T-cell (primary cell): ENCODE results near the gene ANKRD12. TPM values are rescaled to one million over a fixed set of nuclear protein-coding genes. Genes with fewer than 3 reads are reported as not detected.

Experiments used
- ATAC-seq, 4 experiments: fragments of 200-7000 bp in 3 of 4; fragments of 150-1000 bp in 1 of 4; cut with Tn5 transposase; replicated peaks in 1 of 4; 1 replicate in 3 of 4; 2 replicates in 1 of 4; pipeline ENCODE4 v1.10.0; 2021; ENCODE audit warnings: moderate library complexity in 3 of 4, mild to moderate bottlenecking in 2 of 4, moderate number of reproducible peaks in 1 of 4
- CTCF ChIA-PET, 2 donors: fragments of 300-600 bp; sonication (Branson Sonifier 250); formaldehyde crosslinking; loops; one replicate each; lab custom pipeline; 2022; ENCODE audit warnings: antibody characterized with exemption in 2 of 2; lab: Charles Lee
- POLR2A ChIA-PET, 2 donors: fragments of 300-600 bp; sonication (Branson Sonifier 250); formaldehyde crosslinking; loops; one replicate each; lab custom pipeline; 2022; ENCODE audit warnings: antibody characterized with exemption in 2 of 2; lab: Charles Lee
- DNase-seq, 35 experiments: peaks; one replicate each; pipeline versions ENCODE4 v3.0.0 to v3.0.0-alpha.2; 2013 to 2023
- H3K27ac ChIP-seq: one replicate; pipeline ENCODE4 v1.5.1; 2013; ENCODE audit warnings: low read length
- H3K27me3 ChIP-seq, 2 experiments: replicated peaks in 1 of 2; 1 replicate in 1 of 2; 2 replicates in 1 of 2; pipeline versions ENCODE4 v1.6.1 to v1.7.0; 2013; ENCODE audit warnings: low read length in 1 of 2, mixed read lengths in 1 of 2; ENCODE audit not compliant: control insufficient read depth in 2 of 2, insufficient read depth in 2 of 2; ENCODE audit errors: extremely low read depth in 1 of 2
- H3K36me3 ChIP-seq, 2 donors: 1 replicate in 1 of 2; 2 replicates in 1 of 2; pipeline versions ENCODE4 v1.6.1 to v1.7.0; 2013; ENCODE audit warnings: low read length in 1 of 2; ENCODE audit not compliant: control insufficient read depth in 2 of 2, insufficient read depth in 1 of 2; ENCODE audit errors: extremely low read depth in 1 of 2
- H3K4me1 ChIP-seq, 2 experiments: 1 replicate in 1 of 2; 2 replicates in 1 of 2; pipeline versions ENCODE4 v1.6.1 to v1.7.0; 2013; ENCODE audit warnings: low read length in 2 of 2, mixed read lengths in 1 of 2; ENCODE audit not compliant: insufficient read depth in 2 of 2, control insufficient read depth in 1 of 2; ENCODE audit errors: extremely low read depth in 1 of 2
- H3K4me3 ChIP-seq, 2 donors: 1 replicate in 1 of 2; 2 replicates in 1 of 2; pipeline versions ENCODE4 v1.5.1 to v1.7.0; 2013; ENCODE audit warnings: mild to moderate bottlenecking in 2 of 2, low read length in 1 of 2, moderate library complexity in 1 of 2; ENCODE audit not compliant: control insufficient read depth in 1 of 2; ENCODE audit errors: extremely low read depth in 1 of 2
- H3K9me3 ChIP-seq: 2 replicates; pipeline ENCODE4 v1.7.0; 2013
- H3K27ac Mint-ChIP-seq, 2 donors: one replicate each; pipeline ENCODE4 v1.8.0; 2020 to 2021; ENCODE audit warnings: mild to moderate bottlenecking in 2 of 2, mixed read lengths in 2 of 2
- H3K27me3 Mint-ChIP-seq, 2 donors: one replicate each; pipeline ENCODE4 v1.8.0; 2021 to 2022; ENCODE audit warnings: mixed read lengths in 2 of 2
- H3K36me3 Mint-ChIP-seq: one replicate; pipeline ENCODE4 v1.8.0; 2021; ENCODE audit warnings: mixed read lengths
- H3K4me1 Mint-ChIP-seq, 3 donors: one replicate each; pipeline ENCODE4 v1.8.0; 2020 to 2022; ENCODE audit warnings: mixed read lengths in 3 of 3, mild to moderate bottlenecking in 1 of 3
- H3K4me3 Mint-ChIP-seq, 3 donors: one replicate each; pipeline ENCODE4 v1.8.0; 2020 to 2022; ENCODE audit warnings: mild to moderate bottlenecking in 3 of 3, mixed read lengths in 3 of 3, moderate library complexity in 3 of 3
- H3K9me3 Mint-ChIP-seq, 3 donors: one replicate each; pipeline ENCODE4 v1.8.0; 2020 to 2022; ENCODE audit warnings: mixed read lengths in 3 of 3
- WGBS: methylation state at CpG from one replicate; pipeline ENCODE4 v1.1.5; 2013; ENCODE audit warnings: missing lambda C conversion rate; ENCODE audit not compliant: insufficient coverage; 5-methylcytosine and 5-hydroxymethylcytosine counted together
- total RNA-seq, 35 experiments: library from RNA in 6 of 35; stranded (reverse) in 6 of 35; fragments of 120-200 nt in 1 of 35; gene quantifications; one replicate each; pipeline versions ENCODE4 v1.2.1 to v1.2.4 and lab custom pipeline; 2013 to 2026

The ANKRD12 gene
- total RNA-seq, 5 donors from 2014 or later (not counting 1 experiment from before 2014, with no cell fraction given), result 183 to 211 (median 199) TPM

GRCh38 chr18:9226463-9226862, 89.9 kb downstream of the ANKRD12 start:
- DNase-seq, result no peak
- H3K4me3 Mint-ChIP-seq, result no peak overlapping the region
- Histone ChIP-seq H3K4me1 (no peaks in the 10 kb centered on the region), H3K9me3 (no peaks in the 10 kb centered on the region), H3K27me3 (no peaks in the 10 kb centered on the region), H3K27ac (no peak overlapping the region), H3K4me3 (no peak overlapping the region), H3K36me3 (peaks cover 0 to 47% of the 10 kb centered on the region in 2 donors)
- peaks cover 38 to 44% (median 40%) of the 10 kb centered on the region in 3 donors for H3K4me1 Mint-ChIP-seq
- CTCF ChIA-PET, result no interaction called here
- no peak overlapping the region for H3K27ac Mint-ChIP-seq
- H3K36me3 Mint-ChIP-seq, result peaks cover 78% of the 10 kb centered on the region
- H3K9me3 Mint-ChIP-seq, result peaks cover 3 to 14% (median 7%) of the 10 kb centered on the region in 3 donors
- POLR2A ChIA-PET, result no interaction called here
- H3K27me3 Mint-ChIP-seq, result no peaks in the 10 kb centered on the region
- no peak for ATAC-seq

- H3K36me3 ChIP-seq, result peaks cover 10 to 51% of the 10 kb centered on the region in 2 donors
- no peak overlapping the region for H3K4me3 ChIP-seq
- no peak for ATAC-seq
- peaks cover 4% of the 10 kb centered on the region for H3K9me3 ChIP-seq
- H3K27ac ChIP-seq, result no peak overlapping the region
- DNase-seq, result no peak
- no CpG with 5 or more reads among the region's 2 CpGs for WGBS
- H3K4me1 ChIP-seq, result peaks cover 0 to 4% of the 10 kb centered on the region in 2 experiments
- Mint-ChIP-seq H3K4me1 (peaks cover 40 to 44% (median 43%) of the 10 kb centered on the region in 3 donors), H3K4me3 (no peak overlapping the region), H3K9me3 (peaks cover 11 to 23% (median 16%) of the 10 kb centered on the region in 3 donors), H3K36me3 (peaks cover 91% of the 10 kb centered on the region), H3K27ac (no peak overlapping the region), H3K27me3 (no peaks in the 10 kb centered on the region)
- CTCF ChIA-PET, result interaction anchor here in 1 of 2 donors (0.7 kb wide), 1 partner anchor 194 kb away, joined by 6 read pairs; no protein-coding TSS in a partner anchor
- no peaks in the 10 kb centered on the region for H3K27me3 ChIP-seq
- POLR2A ChIA-PET, result interaction anchor here (0.6 kb wide), 4 partner anchors 11 to 141 kb away, joined by 3 to 8 read pairs (median 4); no protein-coding TSS in a partner anchor
Observed at GRCh38 chr18:9231852-9232486, 95.4 kb downstream of the ANKRD12 start.

GRCh38 chr18:9232977-9233376, 96.4 kb downstream of the ANKRD12 start:
- Histone ChIP-seq H3K27me3 (no peaks in the 10 kb centered on the region), H3K27ac (no peak overlapping the region), H3K36me3 (peaks cover 10 to 54% of the 10 kb centered on the region in 2 donors), H3K4me1 (peaks cover 0 to 4% of the 10 kb centered on the region in 2 experiments), H3K9me3 (peaks cover 4% of the 10 kb centered on the region), H3K4me3 (no peak overlapping the region)
- Mint-ChIP-seq H3K27ac (no peak overlapping the region), H3K27me3 (no peaks in the 10 kb centered on the region), H3K36me3 (peaks cover 93% of the 10 kb centered on the region), H3K9me3 (peaks cover 11 to 23% (median 16%) of the 10 kb centered on the region in 3 donors), H3K4me1 (peaks cover 34 to 38% (median 36%) of the 10 kb centered on the region in 3 donors), H3K4me3 (no peak overlapping the region)
- ATAC-seq (no peak), DNase-seq (no peak)
- 100% methylated on average over 4 of the region's 4 CpGs for WGBS
- ChIA-PET POLR2A (no interaction called here), CTCF (no interaction called here)

- CTCF ChIA-PET, result no interaction called here
- peak in 1 of 4 experiments; percentile 45 for ATAC-seq
Observed at GRCh38 chr18:9233771-9234440, 97.3 kb downstream of the ANKRD12 start.

DNA sequence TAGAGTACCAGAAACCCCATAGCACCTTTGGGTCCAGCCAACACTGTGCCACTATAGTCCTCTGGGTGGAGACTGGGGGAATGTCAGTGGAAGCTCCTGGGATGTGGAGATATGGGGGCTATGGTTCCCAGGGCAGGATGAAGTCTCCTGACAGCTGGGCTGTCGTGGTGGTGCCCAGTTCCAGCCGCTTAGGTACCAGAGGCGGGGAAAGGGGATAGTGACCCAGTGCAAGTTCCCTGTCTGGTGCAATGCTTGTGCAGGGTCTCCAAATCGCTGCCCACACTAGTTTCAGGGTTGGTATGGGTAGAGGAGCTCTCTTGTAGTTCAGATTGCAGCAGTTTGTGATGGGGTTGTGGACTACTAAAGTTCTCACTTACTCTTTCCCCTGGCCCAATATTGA, 97.9 kb downstream of the ANKRD12 start:
- Mint-ChIP-seq H3K27ac (no peak overlapping the region), H3K4me3 (no peak overlapping the region), H3K4me1 (peaks cover 18 to 28% (median 27%) of the 10 kb centered on the region in 3 donors), H3K9me3 (peaks cover 11 to 19% (median 16%) of the 10 kb centered on the region in 3 donors), H3K27me3 (no peaks in the 10 kb centered on the region), H3K36me3 (peaks cover 89% of the 10 kb centered on the region)
- peaks cover 10 to 66% of the 10 kb centered on the region in 2 donors for H3K36me3 ChIP-seq
- POLR2A ChIA-PET, result interaction anchor here in 1 of 2 donors (0.6 kb wide), 1 partner anchor 141 kb away, joined by 3 read pairs; no protein-coding TSS in a partner anchor
- H3K4me1 ChIP-seq, result peaks cover 0 to 4% of the 10 kb centered on the region in 2 experiments
- DNase-seq, result no peak
- no peaks in the 10 kb centered on the region for H3K27me3 ChIP-seq
- H3K4me3 ChIP-seq, result no peak overlapping the region
- CTCF ChIA-PET, result no interaction called here
- H3K27ac ChIP-seq, result no peak overlapping the region
- peaks cover 4% of the 10 kb centered on the region for H3K9me3 ChIP-seq
- ATAC-seq, result peak in 1 of 4 experiments; percentile 24
- WGBS, result 100% methylated on average over 3 of the region's 4 CpGs

More at GRCh38 chr18:9233771-9234440, 97.3 kb downstream of the ANKRD12 start:
- Histone ChIP-seq H3K4me3 (no peak overlapping the region), H3K4me1 (peaks cover 0 to 4% of the 10 kb centered on the region in 2 experiments), H3K27me3 (no peaks in the 10 kb centered on the region), H3K27ac (no peak overlapping the region), H3K9me3 (peaks cover 4% of the 10 kb centered on the region), H3K36me3 (peaks cover 10 to 62% of the 10 kb centered on the region in 2 donors)
- H3K36me3 Mint-ChIP-seq, result peaks cover 91% of the 10 kb centered on the region
- WGBS, result 100% methylated on average over 9 of the region's 10 CpGs
- no peak for DNase-seq
- H3K4me1 Mint-ChIP-seq, result peaks cover 25 to 34% (median 33%) of the 10 kb centered on the region in 3 donors
- peaks cover 11 to 23% (median 16%) of the 10 kb centered on the region in 3 donors for H3K9me3 Mint-ChIP-seq
- no peak overlapping the region for H3K4me3 Mint-ChIP-seq
- POLR2A ChIA-PET, result interaction anchor here in 1 of 2 donors (0.6 kb wide), 1 partner anchor 140 kb away, joined by 3 read pairs; no protein-coding TSS in a partner anchor
- H3K27me3 Mint-ChIP-seq, result no peaks in the 10 kb centered on the region
- no peak overlapping the region for H3K27ac Mint-ChIP-seq

GRCh38 chr18:9237981-9238380, 101.4 kb downstream of the ANKRD12 start:
- no peaks in the 10 kb centered on the region for H3K27me3 Mint-ChIP-seq
- peaks cover 8 to 18% (median 11%) of the 10 kb centered on the region in 3 donors for H3K4me1 Mint-ChIP-seq
- H3K36me3 Mint-ChIP-seq, result peaks cover 68% of the 10 kb centered on the region
- ChIA-PET CTCF (interaction anchor here in 1 of 2 donors (0.6 kb wide), 1 partner anchor 51 kb away, joined by 3 read pairs; no protein-coding TSS in a partner anchor), POLR2A (no interaction called here)
- WGBS, result no CpG with 5 or more reads among the region's 2 CpGs
- no peak overlapping the region for H3K4me3 Mint-ChIP-seq
- H3K27ac Mint-ChIP-seq, result no peak overlapping the region
- no peaks in the 10 kb centered on the region for H3K9me3 Mint-ChIP-seq
- Histone ChIP-seq H3K36me3 (peaks cover 6 to 67% of the 10 kb centered on the region in 2 donors), H3K9me3 (no peaks in the 10 kb centered on the region), H3K27me3 (no peaks in the 10 kb centered on the region), H3K4me3 (no peak overlapping the region), H3K4me1 (peaks cover 0 to 4% of the 10 kb centered on the region in 2 experiments), H3K27ac (no peak overlapping the region)
- DNase-seq, result no peak
- ATAC-seq, result no peak
